Ovary (tissue), 3 donors: ENCODE data around the gene LGR6.

Experiments
- EP300 ChIP-seq: sonication (generic); formaldehyde crosslinking; IDR thresholded peaks from one replicate; pipeline ENCODE4 v1.6.1; 2017; ENCODE audit warnings: antibody characterized with exemption
- POLR2A ChIP-seq: fragments of 450-650 bp; IDR thresholded peaks from one replicate; pipeline ENCODE4 v1.6.1; 2017; ENCODE audit warnings: antibody characterized with exemption, mild to moderate bottlenecking, moderate library complexity
- TF ChIP-seq, protein P1 (sequence below), 3 donors: fragments of 450-650 bp in 2 of 3; fragments of 200-600 bp in 1 of 3; IDR thresholded peaks; one replicate each; pipeline versions ENCODE4 v1.5.1 to v1.8.0; 2016 to 2022; ENCODE audit warnings: antibody characterized with exemption in 3 of 3, mild to moderate bottlenecking in 1 of 3
- donor health status: DM: no; HTN: no; CAD: no.

GRCh38 chr1:202362212-202362611, 168.6 kb downstream of the LGR6 start:
- TF ChIP-seq, protein P1, sequence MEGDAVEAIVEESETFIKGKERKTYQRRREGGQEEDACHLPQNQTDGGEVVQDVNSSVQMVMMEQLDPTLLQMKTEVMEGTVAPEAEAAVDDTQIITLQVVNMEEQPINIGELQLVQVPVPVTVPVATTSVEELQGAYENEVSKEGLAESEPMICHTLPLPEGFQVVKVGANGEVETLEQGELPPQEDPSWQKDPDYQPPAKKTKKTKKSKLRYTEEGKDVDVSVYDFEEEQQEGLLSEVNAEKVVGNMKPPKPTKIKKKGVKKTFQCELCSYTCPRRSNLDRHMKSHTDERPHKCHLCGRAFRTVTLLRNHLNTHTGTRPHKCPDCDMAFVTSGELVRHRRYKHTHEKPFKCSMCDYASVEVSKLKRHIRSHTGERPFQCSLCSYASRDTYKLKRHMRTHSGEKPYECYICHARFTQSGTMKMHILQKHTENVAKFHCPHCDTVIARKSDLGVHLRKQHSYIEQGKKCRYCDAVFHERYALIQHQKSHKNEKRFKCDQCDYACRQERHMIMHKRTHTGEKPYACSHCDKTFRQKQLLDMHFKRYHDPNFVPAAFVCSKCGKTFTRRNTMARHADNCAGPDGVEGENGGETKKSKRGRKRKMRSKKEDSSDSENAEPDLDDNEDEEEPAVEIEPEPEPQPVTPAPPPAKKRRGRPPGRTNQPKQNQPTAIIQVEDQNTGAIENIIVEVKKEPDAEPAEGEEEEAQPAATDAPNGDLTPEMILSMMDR (IDR thresholded peaks at IDR 0.05): no peak
- no peak for TF ChIP-seq POLR2A
- no peak for TF ChIP-seq EP300
